Astrocyte of the spinal cord (primary cell): Measurements from ENCODE around the gene ATIC.
A peak's percentile ranks its signal among the peaks of the same experiment; 100 is the strongest.

Experiments
- DNase-seq: peaks from one replicate; pipeline ENCODE4 v3.0.0; 2011; ENCODE audit warnings: low read depth, low spot score
- H3K4me3 ChIP-seq: 2 replicates; pipeline ENCODE4 v1.5.1; 2011; ENCODE audit warnings: low read depth, mild to moderate bottlenecking, low read length, moderate library complexity
- in situ Hi-C: cut with HindIII; loops from 2 replicates; pipeline ENCODE4 v1.10.0; 2017; ENCODE audit warnings: low sequenced_read_pairs
- TF ChIP-seq, protein P1 (sequence below): IDR thresholded peaks from 2 replicates; pipeline ENCODE4 v1.5.1; 2012; ENCODE audit warnings: low read depth, mild to moderate bottlenecking, low read length, inconsistent platforms

ATIC gene

DNA sequence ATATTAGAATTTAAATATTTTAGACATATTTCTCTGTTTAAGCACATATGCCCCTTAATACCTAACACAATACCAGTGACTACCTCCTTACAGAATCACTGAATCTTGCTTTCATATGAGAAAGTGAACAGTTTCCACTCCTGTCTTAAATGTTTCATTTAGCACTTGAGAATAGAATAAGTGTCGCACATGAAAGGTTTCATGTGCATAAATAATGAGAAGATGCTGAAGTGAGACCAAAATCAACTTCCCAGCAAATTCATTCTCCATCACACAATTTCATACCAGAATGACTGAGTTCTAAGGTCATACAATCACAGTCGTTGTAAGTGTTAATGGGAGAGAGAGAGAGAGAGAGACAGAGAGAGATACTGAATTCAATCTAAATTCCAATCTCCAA, 51.2 kb downstream of the ATIC start:
- no peak overlapping the region for H3K4me3 ChIP-seq
- DNase-seq: peak; percentile 27
- in situ Hi-C loops: no loop called here
- TF ChIP-seq, protein P1, sequence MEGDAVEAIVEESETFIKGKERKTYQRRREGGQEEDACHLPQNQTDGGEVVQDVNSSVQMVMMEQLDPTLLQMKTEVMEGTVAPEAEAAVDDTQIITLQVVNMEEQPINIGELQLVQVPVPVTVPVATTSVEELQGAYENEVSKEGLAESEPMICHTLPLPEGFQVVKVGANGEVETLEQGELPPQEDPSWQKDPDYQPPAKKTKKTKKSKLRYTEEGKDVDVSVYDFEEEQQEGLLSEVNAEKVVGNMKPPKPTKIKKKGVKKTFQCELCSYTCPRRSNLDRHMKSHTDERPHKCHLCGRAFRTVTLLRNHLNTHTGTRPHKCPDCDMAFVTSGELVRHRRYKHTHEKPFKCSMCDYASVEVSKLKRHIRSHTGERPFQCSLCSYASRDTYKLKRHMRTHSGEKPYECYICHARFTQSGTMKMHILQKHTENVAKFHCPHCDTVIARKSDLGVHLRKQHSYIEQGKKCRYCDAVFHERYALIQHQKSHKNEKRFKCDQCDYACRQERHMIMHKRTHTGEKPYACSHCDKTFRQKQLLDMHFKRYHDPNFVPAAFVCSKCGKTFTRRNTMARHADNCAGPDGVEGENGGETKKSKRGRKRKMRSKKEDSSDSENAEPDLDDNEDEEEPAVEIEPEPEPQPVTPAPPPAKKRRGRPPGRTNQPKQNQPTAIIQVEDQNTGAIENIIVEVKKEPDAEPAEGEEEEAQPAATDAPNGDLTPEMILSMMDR: no peak

GRCh38 chr2:215363461-215364156, 51.8 kb downstream of the ATIC start:
- in situ Hi-C loops: no loop called here
- no peak overlapping the region for H3K4me3 ChIP-seq
- TF ChIP-seq, protein P1: no peak
- peak; percentile 47 for DNase-seq

DNA sequence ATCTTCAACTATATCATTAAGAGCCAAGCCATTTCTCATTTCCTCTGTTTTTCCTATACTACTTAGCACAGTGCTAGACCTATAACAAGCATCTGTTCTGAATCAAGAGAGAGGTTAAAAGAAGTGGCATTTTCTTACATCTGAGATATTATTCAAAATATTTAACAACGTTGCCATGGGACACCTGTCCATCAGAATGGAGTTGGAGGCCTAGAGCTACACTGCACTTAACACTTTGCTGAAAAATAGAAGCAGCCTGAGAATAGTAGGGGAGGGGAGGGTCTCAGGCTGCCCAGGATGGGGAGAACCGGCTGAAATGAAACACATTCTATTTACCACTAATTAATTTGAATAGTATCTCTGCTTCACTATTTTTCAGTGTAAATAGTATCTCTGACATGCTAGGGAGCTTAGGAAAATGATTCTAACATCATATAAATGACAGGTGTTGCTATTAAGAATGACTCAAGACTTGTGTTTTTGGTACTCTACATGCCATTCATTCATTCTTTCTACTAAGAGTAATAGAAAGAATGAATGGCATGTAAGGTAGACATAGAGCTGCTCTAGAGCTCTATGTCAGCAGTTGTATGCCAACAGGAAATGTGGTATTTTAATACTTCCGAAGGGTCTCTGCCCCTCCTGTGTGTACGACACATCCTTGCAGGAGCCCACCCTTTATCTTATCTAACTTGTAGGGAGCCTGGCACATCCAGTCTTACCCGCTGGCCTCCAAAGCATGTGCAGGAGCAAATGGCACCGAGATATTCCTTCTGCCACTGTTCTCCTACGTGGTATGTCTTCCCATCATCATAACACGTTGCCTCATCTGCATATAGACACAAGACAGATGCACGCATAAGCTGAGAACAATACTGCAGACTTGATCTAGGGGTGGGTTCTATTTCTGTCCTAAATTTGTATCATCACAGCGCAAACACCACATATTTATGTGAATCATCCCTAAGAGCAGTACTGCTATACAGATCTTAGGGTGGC, 52.6 kb downstream of the ATIC start:
- peak; percentile 20 for DNase-seq
- TF ChIP-seq, protein P1: no peak
- H3K4me3 ChIP-seq: no peak overlapping the region
- in situ Hi-C loops: no loop called here

- in situ Hi-C loops: no loop called here
- H3K4me3 ChIP-seq: no peak overlapping the region
- TF ChIP-seq, protein P1: no peak
- DNase-seq: peak; percentile 7
Measured at GRCh38 chr2:215365184-215365658, 53.4 kb downstream of the ATIC start.

DNA sequence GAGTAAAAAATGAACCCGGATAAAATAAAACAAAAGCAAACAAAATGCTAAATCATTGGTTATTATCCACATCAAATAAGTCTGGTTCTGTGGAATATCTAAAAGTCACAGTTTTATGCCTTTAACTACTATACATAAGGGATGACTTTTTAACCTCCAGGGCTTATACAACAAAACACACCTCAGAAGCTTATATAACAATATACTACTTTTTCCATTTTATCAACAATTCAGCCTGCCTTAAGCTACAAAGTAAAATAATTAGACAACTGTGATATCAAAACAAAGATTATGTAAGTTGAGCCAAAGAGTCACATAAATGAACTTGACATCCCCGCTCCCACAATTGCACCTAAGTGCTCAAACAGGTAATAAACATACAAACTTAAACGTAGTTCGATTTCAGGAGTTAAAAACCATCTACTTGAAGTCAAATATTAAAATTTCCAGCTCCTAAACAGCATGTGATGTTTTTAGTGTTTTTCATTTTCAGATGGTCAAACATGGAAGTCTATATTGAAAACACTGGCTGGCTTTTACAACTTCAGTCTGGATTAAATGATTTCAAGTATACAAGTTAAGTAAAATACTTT, 54.7 kb downstream of the ATIC start:
- no peak overlapping the region for H3K4me3 ChIP-seq
- in situ Hi-C loops: no loop called here
- TF ChIP-seq, protein P1: no peak
- peak; percentile 22 for DNase-seq
